Activated gamma-delta T cell treated with anti-CD3 and anti-CD28 coated beads, Interleukin-2, amount 50 U/mL, for 16 hours (primary cell): ENCODE results near the gene MAP4K1.

Experiments
- DNase-seq: peaks from one replicate; pipeline ENCODE4 v3.0.0-alpha.2; 2020; ENCODE audit warnings: low read depth

The MAP4K1 gene

DNA sequence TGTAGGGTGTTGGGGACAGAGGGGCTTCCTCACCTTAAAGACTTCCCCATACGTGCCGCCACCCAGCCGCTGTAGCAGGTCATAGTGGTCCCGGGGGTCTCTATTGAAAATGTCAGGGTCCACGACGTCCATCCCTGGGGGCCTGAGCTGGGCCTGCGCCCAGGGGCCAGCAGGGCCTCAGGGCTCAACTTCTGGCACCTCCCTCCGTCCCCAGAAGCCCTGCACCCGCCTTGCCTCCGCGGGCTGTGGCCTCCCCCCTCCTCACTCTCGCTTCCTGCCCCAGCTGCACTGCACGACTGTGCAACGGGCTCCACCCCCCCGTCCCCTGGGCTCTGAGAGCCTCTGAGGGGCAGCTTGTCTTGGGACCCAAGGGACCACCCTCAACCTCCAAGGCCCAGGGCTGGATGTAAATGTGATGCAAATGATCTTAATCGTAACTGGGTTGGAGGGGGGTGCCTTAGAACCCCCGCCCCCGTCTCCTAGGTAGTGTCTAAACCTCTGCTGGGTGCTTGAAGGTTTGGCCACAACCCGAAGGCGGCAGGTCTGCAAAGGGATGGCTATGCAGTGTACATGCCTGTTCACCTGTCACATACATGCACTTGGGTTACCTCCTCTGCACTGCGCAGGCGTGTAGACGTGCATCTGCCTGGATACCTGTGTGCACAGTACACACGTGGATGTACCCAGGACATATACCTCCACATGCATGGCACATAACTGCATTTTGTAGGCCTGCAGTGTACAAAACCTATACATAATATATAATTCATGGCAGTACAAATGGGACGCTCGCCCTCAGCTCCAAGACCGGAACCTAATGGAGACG lies at the start of gene MAP4K1:
MAP4K1 (minus strand) TSS at position 190 of the 826 bp plus-strand sequence; CDS start at position 132, 58 bp downstream.
- peak; percentile 48 for DNase-seq

DNA sequence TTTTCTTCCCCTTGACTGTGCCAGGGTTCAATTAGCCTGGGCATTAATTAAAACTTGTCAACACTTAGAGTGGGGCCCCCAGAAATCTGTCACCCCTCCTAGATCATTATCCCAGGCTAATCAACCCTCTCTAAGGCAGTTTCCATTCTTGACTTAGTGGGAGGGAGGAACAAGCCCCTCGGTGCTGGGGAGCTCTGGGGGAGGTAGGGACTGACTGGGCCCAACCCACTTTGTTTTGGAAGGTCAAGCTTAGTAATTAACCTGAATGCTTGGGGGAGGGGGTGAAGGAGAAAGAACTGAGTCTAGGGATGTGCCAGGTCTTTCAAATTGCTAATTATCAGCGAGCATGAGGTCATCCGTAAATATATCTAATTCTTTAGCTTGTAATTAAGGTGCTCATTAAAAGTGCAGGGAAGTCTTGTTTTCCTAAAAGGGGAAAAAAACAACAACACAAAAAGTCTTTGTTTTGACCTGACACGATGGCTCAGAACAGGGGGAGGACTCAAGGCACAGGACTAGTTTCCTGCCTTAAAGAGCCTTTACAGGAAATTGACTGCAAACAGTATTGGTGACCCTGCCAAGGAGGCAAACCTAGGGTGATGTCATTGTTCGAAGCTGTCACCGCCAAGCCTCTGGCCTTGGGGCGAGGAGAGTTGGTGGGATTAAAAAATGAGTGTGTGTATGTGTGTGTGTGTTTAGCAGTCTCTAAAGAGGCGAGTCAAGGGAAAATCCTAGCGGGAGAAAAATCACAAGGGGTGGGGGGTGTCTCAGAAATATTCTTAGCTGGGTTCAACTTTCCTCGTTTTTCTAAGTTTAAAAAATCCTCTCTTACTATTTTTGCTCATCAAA lies 49.1 kb upstream of the MAP4K1 start:
- no peak for DNase-seq

DNA sequence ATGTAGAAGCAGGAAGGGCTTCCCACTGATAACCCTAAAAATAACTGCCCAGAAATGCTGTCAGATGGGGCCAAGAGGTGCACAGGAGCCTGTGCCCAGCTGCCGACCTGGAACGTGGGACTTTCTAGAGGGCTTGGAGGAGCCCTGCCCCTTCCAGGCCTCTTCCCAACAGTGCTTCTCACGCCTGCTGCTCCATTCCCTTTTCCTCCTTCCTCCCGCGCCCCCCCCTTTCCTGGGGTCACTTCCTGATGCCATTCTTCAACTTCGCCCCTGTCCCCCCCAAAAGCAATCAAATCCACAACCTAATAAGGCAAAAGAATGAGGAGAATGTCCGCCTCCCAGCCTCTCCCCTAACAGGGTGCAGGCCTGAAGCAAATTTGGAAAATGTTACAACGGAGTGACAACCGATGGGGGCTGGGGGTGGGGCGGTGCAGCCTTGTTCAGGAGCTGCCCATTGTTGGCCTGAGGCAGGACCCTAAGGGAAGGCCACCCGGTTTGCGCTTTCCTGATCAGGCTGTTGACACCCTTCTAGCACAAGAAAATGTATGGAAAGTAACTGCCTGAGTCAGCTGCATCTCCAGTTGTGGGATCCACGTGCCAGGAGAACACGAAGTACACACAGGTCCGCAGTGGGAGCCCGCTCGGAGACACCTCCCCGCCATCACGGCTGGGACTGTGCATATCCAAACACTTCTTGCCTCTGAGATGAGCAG lies 48.4 kb upstream of the MAP4K1 start:
- no peak for DNase-seq

DNA sequence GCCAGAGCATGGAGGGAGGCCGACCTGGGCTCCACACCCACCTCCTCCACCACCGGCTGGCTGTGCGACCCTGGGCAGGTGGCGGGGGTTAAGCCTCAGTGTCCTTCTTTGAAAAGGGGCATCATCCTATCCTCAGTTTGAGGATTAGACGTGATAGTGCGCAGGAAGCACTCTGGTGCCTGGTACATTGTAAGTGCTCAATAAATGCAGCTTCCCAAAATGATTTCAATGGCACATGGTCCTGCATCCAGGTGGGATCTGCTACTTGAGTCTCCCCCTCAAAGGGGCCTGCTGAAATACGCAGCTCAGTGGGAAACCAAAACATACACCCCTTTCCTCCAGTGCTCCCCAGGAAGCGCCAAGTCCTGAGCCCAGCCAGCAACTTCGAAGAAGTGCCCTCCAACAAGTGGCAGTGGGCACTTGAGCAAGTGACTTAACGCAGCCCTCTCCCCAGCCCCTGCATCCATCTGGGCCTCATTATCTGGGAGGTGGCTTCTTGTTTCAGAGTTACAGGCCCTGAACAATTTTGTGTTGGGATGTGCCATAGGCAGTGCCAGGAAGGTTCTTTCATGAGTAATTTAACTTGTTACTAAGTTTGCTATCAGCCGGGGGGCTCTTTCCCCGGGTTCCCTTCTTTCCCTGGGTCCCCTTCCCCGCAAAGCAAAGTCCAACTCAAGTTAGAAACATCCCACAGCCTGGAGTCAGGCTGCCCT lies 47.6 kb upstream of the MAP4K1 start:
- DNase-seq = no peak

DNA sequence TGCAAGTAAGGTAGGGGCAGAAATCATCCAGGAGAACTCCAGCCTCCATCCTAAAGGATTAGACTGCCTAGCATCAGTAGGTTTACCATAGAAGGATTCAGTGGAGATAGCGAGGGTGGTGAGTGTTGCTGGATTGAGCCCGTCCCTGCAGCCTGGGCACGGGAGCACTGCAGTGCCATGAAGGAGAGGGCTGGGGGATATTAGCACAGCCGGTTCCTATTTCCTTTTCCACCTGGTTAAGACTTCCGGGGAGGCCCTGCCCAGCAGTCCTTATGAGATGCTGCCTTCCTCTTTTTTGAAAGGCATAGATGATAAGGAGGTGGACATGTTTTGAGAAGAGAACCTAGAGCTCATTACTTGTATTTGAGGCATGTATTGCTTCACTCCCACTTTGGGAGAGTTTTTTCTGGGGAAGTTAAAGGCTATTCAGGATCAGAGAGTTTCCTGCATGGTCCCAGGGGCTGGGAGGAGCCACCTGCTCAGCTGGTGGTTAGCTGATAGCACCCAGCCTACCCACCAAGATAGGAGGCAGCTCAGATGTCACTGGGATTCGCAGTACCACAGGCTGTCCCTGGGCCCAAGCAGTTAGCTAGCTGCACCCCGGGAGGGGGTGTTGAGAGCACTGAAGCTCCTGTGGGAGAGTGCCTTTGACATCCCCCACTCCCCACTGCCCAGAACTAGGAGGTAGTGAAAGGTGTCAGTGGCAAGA lies 46.9 kb upstream of the MAP4K1 start:
- no peak for DNase-seq

DNA sequence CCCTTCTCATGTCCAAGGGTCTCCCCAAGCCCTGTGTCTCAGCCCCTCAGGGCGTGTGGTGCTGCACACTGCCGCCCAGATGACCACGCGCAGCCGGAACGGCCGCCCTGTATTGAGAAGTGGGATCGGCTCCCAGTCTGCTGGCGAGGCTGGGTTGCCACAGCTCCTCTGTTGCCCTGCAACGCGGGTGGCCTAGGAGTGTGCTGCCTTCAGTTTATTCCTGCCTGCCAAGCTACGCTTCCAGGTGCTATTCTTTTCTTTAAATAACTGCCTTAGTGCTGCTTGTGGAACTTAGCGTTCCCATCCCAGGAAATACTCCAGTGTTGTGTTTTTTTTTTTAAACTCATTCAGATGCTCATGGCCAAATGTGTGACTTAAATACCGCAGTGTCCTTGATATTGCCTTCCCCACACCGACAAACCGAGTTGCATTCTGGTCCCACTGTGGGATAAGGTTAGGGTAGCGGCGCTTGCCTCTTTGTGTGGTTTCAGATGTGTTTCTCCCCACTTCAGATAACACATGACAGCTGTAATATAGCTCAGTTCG lies 46.3 kb upstream of the MAP4K1 start:
- DNase-seq = no peak

DNA sequence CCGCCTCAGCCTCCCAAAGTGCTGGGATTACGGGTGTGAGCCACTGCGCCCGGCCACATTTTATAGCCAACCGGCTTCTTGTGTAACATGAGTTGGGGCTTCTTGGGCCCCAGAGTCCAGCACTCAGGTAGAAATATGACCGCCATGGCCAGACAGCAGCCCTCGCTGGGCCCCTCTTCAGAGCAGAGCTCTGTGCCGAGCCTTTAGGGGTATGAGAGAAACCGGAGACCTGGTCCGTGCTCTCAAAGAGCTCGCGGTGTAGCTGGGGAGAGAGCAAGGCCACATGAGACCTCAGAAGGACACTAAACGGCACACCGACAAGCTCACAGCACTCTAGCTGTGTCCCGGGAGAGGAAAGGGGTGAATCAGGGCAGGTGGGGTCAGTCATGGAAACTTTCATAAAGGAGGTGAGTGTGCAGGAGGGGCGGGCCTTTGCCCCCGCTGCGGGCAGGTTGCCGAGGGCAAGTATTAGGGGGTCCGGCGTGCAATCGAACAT lies 45.5 kb upstream of the MAP4K1 start:
- DNase-seq = no peak

DNA sequence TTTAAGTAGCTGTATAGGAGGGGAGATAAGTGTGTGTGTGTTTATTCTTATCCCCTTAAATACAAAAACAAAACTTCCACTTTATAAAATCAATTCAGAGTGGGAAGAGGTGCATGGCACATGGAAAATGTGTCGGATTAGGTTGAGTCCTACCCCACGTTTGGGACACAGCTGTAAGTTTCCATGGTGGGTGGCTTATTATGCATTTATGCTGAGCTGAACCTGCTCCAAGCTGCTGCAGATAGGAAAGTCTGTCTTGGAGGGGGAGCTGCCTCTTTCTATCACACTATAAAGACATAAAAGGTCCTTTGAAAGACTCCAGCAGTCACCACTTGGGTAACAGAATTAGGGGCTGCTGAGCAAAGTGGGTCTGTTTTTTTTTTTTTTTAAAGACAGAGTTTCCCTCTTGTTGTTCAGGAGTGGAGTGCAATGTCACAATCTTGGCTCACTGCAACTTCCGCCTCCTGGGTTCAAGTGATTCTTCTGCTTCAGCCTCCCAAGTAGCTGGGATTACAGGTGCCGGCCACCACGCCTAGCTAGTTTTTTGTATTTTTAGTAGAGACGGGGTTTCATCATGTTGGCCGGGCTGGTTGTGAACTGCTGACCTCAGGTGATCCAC lies 44.9 kb upstream of the MAP4K1 start:
- no peak for DNase-seq

DNA sequence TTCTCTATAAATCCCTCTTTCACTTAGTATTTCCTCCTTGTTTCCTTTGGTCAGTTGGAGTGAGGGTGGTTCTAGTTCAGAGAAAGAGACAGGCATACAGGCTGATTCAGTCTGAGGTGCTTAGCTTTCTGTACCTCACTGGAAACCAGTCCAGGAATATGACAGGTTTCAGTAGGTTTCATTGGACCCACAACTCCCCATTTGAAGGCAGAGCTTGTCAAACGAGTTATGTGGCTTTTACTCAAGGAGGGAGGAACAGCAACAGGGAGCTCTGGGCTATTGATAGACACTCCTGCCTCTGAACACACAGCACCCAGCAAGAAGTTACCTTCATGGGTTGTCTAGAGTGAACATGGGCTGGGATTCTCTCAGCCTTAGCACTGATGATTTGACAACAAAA lies 44.2 kb upstream of the MAP4K1 start:
- DNase-seq = no peak

DNA sequence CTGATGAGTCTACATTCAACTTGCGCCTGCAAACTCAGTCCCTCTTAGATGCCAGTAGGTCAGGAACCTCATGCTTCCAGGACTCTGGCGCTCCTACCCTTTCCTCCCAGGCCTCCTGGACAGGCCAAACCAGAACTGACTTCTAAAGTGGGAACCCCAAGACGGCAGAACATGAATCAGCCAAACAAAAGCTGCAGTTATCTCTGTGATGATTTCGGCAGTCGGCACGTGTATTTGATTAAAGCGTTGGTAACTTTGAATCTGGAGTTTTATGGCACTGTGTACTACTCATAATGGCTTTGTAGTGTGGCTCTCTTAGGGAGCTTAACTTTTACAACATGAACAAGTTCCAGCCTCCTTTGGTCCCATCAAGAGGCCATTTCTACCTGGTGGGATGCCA lies 43.4 kb upstream of the MAP4K1 start:
- DNase-seq = no peak

DNA sequence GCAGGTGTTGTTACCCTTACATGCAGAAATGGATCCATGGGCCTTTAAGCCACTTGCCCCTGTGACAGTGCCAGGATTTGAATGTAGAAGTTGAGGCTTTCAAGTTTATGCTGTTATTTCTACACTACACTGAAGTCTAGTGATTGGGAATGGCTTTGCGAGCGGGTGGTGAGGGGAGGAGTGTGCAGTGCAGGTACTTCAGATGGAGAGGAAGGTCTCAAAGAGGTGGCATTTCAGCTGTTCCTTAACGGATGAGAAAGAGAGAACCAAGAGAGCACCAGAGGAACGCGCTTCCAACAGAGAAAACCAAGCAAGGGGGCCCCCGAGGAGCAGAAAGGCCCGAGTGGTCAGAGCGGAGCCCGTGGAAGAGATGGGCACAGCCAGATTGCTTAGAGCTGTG lies 43.0 kb upstream of the MAP4K1 start:
- no peak for DNase-seq

DNA sequence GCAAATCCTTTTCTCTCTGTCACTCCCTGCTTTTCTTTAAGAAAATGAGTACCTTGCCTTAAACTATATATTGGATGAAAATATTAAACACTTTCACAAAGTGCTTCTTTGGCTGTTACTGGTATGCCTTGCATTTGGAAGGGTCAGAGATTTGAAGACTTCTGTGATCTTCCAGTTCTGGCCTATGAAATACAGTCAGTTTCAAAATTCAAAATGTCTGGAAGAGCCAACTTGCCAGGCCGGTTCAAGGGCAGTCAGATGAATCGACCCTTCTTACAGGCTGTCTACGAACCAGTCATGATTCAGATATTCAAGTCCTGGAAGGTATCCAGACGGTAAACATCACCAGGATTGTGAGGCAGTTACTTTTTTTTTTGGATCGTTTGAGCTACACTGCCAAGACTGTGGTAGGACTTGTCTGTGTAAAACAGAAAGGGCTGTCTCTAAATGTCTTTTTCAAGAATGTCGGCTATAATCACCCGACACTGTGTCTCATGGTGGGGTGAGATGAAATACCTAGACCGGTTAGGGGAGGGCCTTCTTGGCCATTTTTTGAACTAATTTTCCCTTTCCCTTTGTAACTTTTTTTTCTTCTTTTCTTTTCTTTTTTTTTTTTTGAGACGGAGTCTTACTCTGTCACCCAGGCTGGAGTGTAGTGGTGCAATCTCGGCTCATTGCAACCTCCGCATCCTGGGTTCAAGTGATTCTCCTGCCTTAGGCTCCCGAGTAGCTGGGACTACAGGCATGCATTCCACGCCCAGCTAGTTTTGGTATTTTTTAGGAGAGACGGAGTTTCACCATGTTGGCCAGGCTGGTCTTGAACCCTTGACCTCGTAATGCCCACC lies 40.9 kb upstream of the MAP4K1 start:
- no peak for DNase-seq

DNA sequence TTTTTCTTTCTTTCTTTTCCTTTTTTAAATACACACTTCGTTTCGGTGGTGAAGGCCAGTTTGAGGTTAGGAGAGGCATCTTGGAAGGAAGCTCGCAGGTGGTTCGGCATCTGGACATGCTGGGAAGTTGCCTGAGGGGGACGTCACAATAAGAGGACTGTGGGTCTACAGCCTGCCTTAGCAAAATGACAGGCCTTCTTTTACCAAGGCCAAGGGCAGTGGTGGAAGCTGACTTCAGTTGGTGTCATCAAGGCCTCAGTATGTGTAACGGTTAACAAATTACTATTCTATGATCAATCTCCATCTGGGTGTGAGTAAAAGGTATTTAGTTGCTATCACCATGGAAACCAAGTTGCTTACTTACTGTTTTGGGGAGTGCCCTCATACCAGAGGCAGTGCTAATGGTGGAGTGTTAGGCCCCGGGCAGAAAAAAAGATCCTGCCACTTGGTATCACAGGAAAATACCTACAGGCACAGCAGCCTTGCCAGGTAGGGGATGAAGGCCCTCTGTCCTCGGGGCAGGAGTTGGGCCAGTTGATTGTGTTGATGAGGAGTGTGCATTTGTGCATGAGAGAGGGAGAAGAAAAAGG lies 40.0 kb upstream of the MAP4K1 start:
- no peak for DNase-seq

DNA sequence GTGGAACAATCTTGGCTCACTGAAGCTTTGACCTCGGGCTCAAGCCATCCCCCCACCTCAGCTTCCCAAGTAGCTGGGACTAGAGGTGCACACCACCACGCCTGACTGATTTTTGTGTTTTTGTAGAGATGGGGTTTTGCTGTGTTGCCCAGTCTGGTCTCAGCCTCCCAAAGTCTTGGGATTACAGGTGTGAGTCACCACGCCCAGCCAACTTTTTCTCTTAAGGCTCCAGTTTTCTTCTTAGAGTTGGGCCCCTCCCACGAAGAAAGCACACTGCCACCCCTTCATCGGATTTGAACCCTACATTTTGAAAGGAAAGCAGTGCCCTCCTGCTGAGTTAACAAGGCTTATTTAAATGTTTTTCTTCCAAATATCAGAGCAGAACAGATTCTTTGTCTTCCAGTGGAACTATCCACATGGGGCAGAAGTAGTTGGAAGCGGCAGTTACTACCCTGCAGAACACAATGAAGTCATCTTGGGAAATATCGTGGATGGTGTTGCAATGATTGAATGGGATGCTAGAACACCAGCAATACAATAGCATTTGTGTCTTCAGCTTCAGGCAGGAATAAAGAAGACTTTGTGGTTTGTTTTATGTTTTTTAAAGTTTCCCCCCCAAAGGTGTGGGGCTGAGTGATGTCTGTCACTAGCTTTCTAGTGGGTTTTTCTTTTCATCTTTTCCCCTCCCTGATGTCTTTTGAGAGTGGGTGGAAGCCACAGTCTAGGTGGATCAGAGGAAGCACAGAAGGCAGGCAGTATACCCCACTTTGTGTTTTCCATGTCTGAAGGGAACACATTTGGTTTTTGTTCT lies 38.6 kb upstream of the MAP4K1 start:
- no peak for DNase-seq

DNA sequence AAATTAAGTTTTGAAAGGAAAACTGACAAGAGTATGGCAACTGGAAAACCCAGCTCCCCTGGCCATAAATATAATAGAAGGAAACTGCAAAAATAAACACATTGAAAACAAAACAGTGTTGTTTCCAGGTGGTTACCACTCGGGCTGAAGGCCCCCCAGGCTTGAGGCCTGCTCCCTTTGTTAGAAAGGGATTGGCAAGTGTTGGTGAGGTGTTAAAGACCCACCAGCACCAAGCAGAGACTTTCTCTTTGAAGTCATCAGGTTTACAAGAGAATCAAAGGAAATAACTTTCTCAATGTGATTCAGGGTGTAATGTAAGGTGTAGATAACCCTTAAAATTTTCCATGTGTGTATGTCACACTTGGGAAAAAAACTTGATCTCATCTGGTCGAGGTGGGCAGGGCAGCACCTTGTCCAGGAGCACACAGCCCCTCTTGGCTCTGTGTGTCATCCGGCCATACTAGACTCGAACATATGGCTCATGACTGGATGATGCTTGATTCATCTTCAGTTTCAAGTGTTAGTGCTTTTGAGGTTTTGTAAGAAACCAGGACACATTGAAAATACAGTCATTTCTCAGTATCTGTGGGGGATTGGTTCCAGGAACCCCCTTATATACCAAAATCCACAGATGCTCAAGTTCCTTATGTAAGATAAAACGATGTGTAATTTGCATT lies 37.5 kb upstream of the MAP4K1 start:
- DNase-seq = no peak

DNA sequence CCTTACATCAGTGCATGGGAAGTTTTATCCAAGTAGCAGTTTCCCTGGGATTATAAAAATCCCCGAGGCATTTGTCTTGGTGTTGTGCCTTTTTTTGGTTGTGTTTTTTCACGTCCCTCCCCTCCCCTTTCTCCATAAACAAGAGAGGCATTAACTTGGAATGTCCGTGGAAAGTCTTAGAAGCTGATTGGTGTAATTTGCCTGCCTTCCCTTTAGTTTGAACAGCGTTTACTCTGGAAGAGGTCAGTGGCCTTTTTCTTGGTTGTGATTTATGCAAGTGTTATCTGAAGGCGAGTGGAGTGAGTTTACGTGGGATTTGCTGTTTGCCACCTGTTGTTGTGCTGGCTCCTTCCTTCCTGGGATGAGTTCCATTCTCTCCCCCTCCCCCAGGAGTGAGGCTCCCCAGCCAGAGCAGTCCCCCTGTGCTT lies 36.9 kb upstream of the MAP4K1 start:
- no peak for DNase-seq

DNA sequence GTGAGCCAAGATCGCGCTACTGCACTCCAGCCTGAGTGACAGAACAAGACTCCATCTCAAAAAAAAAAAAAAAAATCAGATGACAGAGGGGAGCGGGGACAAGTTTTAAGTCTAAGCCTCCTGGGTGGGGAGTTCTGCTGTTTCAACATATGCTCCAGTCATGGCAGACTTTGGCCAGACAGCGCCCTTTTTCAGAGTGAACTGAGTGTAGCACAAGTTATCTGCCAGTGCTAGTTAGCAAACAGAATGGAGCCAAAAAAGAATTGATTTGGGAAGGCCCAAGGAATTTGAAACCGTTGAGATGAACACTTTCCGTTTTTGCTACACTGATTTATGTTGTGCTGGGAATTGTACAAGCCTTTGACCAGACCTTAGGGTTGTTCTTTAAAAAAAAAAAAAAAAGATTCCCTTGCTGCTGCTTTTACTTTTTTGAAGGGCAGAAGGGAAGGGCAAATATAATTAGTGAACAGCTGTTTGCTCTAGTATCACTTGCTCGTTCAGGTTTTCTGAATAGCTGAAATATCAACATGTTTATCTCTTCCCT lies 35.3 kb upstream of the MAP4K1 start:
- no peak for DNase-seq
